ENCODE measurements around the gene ARMC9.

DNA sequence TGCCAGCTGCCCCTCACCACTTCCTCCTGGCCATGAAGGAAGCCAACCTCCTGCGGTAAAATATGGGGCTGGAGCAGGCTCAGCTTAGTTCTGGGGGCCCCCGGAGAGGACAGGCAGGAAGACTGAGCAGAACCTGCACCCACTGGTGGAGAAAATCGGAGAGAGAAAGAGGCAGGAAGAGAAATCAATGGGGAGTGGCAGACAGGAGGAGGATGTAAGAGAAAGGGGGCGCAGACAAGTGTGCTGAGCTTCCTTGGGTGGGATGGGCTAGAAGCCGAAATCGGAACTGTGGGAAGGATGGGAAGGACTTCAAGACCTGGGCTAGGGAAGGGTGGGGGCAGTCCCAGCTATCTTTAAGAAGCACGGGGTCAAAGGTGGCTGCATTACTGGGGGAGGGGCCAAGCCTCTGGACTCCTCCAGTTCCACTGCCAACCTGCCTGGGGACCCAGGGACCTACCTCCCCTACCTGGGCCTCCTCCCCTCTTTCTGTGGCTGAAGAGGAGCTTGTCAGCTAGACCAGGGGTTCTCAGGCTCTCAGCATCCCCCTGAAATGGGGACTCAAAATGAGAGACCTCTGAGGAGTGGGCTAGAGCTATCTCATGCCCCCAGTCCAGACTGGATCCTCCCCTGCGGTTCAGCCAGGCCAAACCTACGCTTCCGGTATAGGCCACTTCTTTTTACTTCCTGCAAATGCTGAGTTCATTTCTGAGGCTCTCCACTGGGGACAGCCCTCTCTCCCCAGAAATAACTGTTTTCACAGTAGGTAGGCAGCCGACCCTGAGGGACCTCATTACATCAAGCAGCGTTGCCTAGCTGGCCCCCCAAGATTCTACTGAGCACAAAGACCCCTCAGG, 163.5 kb downstream of the ARMC9 start:
- TF ChIP-seq, protein P1, sequence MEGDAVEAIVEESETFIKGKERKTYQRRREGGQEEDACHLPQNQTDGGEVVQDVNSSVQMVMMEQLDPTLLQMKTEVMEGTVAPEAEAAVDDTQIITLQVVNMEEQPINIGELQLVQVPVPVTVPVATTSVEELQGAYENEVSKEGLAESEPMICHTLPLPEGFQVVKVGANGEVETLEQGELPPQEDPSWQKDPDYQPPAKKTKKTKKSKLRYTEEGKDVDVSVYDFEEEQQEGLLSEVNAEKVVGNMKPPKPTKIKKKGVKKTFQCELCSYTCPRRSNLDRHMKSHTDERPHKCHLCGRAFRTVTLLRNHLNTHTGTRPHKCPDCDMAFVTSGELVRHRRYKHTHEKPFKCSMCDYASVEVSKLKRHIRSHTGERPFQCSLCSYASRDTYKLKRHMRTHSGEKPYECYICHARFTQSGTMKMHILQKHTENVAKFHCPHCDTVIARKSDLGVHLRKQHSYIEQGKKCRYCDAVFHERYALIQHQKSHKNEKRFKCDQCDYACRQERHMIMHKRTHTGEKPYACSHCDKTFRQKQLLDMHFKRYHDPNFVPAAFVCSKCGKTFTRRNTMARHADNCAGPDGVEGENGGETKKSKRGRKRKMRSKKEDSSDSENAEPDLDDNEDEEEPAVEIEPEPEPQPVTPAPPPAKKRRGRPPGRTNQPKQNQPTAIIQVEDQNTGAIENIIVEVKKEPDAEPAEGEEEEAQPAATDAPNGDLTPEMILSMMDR (conservative IDR thresholded peaks at IDR 0.05; ENCODE audit: low read depth, low read length) = 0 out of 2 replicates have a peak, but pooled peaks have one; percentile 13
- no peak for TF ChIP-seq EZH2phosphoT487 (IDR thresholded peaks at IDR 0.05; ENCODE audit: borderline replicate concordance, low read length)
- no peak for TF ChIP-seq EZH2 (IDR thresholded peaks at IDR 0.05; ENCODE audit: low read length, unreplicated experiment)

Data from PC-3 (cell line).